Upper lobe of right lung (tissue), 1 donor: Measurements from ENCODE around the gene GLI3. TPM values are rescaled to one million over a fixed set of nuclear protein-coding genes. Genes with fewer than 3 reads are reported as not detected.
A peak's percentile ranks its signal among the peaks of the same experiment; 100 is the strongest.

Experiments
- ATAC-seq: fragments of 200-7000 bp; cut with Tn5 transposase; one replicate; pipeline ENCODE4 v1.9.1; 2020; ENCODE audit warnings: mild to moderate bottlenecking, moderate library complexity
- DNase-seq: peaks from one replicate; pipeline ENCODE4 v3.0.0-alpha.2; 2020
- H3K27ac ChIP-seq: fragments of 200-600 bp; one replicate; pipeline ENCODE4 v1.8.0; 2022
- H3K27me3 ChIP-seq: fragments of 200-600 bp; one replicate; pipeline ENCODE4 v1.8.0; 2022; ENCODE audit warnings: mild to moderate bottlenecking
- H3K36me3 ChIP-seq: fragments of 200-600 bp; one replicate; pipeline ENCODE4 v1.8.0; 2022
- H3K4me1 ChIP-seq: fragments of 200-600 bp; one replicate; pipeline ENCODE4 v1.8.0; 2022
- H3K4me3 ChIP-seq: fragments of 200-600 bp; one replicate; pipeline ENCODE4 v1.8.0; 2022; ENCODE audit warnings: mild to moderate bottlenecking
- H3K9me3 ChIP-seq: fragments of 200-600 bp; one replicate; pipeline ENCODE4 v1.8.0; 2022
- intact Hi-C: fragments of 100-400 bp; cut with DNase I; formaldehyde crosslinking; loops from one replicate; pipeline ENCODE4 v1.11.0; 2022
- total RNA-seq: library from RNA; stranded (reverse); fragmentation: NEBNext Ultra II Directional; extraction: Animal tissue kit (Norgen Biotek cat#: 25700); gene quantifications from one replicate; pipeline ENCODE4 v1.2.1, GENCODE V29; 2021
- TF ChIP-seq, protein P1 (sequence below): fragments of 200-600 bp; IDR thresholded peaks from one replicate; pipeline ENCODE4 v1.8.0; 2022; ENCODE audit warnings: antibody characterized with exemption
- donor health status: DM: no; HTN: yes; CAD: no; lungs with severe emphysema.

The GLI3 gene
- total RNA-seq, 1 donor from 2014 or later, result 17.5 TPM

DNA sequence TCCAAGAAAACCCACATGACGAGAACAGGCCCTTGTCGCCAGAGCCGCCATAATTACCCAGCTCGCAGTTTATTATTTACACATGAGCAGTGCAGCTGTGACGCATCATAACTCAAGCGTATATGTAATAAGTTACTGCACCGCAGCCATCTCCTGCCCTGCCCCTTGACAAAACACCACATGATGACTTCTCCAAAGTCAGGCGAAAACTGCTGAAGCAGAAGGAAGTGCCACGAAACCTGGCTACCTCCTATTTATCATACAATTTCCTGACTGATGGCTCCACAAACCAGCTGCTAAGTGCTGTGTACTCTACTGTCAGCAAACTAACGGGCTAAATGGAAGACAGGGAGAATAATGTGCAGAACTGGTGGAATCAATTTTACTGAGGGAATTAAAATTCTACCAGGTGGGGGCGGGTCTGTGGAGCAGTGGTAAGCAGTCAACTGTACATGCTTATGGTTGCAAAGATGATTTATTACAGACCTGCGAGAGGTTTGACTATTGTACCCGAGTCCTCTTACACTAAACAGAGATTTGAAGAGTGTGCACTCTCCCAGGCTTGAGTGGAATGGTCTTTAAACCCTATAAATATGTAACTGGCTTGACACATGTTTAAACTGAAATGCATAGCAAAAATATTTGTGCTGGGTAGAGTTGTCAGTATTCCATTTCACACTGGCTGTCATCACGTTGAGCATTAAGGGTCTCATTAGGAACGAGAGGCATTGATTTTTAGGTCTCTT, 156.0 kb downstream of the GLI3 start:
- TF ChIP-seq, protein P1, sequence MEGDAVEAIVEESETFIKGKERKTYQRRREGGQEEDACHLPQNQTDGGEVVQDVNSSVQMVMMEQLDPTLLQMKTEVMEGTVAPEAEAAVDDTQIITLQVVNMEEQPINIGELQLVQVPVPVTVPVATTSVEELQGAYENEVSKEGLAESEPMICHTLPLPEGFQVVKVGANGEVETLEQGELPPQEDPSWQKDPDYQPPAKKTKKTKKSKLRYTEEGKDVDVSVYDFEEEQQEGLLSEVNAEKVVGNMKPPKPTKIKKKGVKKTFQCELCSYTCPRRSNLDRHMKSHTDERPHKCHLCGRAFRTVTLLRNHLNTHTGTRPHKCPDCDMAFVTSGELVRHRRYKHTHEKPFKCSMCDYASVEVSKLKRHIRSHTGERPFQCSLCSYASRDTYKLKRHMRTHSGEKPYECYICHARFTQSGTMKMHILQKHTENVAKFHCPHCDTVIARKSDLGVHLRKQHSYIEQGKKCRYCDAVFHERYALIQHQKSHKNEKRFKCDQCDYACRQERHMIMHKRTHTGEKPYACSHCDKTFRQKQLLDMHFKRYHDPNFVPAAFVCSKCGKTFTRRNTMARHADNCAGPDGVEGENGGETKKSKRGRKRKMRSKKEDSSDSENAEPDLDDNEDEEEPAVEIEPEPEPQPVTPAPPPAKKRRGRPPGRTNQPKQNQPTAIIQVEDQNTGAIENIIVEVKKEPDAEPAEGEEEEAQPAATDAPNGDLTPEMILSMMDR, result no peak
- DNase-seq, result no peak
- Histone ChIP-seq H3K36me3 (no peaks in the 10 kb centered on the region), H3K4me3 (no peak overlapping the region), H3K9me3 (no peaks in the 10 kb centered on the region), H3K27me3 (no peaks in the 10 kb centered on the region), H3K4me1 (peaks cover 14% of the 10 kb centered on the region), H3K27ac (no peak overlapping the region)
- intact Hi-C loops, result no loop called here
- ATAC-seq, result peak; percentile 35

DNA sequence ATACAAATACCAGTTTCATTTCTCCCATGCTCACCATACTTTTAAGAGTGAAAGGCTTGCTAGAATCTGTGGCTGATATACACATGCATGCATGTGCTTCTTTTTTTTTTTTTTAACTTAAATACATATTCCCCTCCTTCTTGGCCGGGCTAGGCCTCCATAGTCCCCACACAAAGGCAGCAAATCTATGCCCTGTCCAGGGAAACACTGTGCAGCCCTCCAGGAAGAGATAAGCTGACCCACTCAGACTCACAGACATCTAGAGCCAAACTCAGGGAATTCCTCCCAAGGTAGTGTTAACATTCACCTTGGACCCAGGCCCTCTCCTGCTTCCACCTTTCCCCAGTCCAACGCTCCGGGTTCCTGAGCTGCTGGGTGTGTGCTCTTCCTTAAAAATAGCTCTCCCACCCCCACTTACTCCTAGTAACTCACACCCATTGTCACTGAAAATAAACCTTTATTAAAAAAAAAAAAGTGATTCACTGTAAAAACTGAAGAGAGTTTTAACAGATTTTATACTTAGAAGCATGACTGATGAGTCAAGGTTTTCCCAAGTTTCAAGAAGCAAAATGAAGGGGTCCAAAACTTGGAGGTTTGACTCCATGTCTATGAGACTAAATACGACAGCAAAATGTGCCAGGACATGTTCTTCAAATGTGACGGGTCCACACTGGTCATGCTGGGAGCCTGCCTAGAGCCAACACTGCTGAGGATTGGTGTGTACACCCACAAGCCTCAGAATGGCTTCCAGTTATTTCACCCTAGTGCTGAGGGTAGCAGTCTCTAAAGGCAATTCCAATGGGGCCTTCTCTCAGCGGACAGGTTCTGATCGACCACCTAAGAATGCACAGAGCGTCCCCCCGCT, 159.5 kb downstream of the GLI3 start:
- H3K36me3 ChIP-seq, result no peaks in the 10 kb centered on the region
- no peaks in the 10 kb centered on the region for H3K9me3 ChIP-seq
- H3K4me3 ChIP-seq, result no peak overlapping the region
- DNase-seq (no peak), ATAC-seq (no peak)
- no peak overlapping the region for H3K27ac ChIP-seq
- intact Hi-C loops, result no loop called here
- H3K4me1 ChIP-seq, result peaks cover 3% of the 10 kb centered on the region
- H3K27me3 ChIP-seq, result no peaks in the 10 kb centered on the region
- TF ChIP-seq, protein P1, result no peak

DNA sequence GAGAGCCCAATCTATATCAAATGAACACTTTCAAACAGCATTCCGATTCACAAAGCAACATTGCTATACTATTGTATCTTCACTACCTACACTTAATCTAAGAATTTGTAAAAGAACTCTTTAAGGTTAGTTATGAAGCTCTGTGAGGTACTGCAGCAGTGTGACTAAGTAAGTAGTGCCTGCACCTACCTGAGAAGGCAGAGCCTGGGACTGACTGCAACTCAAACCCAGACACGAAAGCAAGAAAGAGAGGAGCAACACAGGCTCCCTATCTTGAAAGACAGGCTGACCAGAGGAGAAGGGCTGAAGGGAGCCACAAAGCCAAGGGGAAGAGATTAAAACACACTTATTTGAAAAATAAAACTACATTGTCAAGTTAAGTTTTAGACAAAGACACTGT, 160.1 kb downstream of the GLI3 start:
- no peaks in the 10 kb centered on the region for H3K9me3 ChIP-seq
- TF ChIP-seq, protein P1, result no peak
- H3K27ac ChIP-seq, result no peak overlapping the region
- H3K4me3 ChIP-seq, result no peak overlapping the region
- DNase-seq, result no peak
- peaks cover 3% of the 10 kb centered on the region for H3K4me1 ChIP-seq
- intact Hi-C loops, result no loop called here
- ATAC-seq, result no peak
- no peaks in the 10 kb centered on the region for H3K27me3 ChIP-seq
- no peaks in the 10 kb centered on the region for H3K36me3 ChIP-seq

DNA sequence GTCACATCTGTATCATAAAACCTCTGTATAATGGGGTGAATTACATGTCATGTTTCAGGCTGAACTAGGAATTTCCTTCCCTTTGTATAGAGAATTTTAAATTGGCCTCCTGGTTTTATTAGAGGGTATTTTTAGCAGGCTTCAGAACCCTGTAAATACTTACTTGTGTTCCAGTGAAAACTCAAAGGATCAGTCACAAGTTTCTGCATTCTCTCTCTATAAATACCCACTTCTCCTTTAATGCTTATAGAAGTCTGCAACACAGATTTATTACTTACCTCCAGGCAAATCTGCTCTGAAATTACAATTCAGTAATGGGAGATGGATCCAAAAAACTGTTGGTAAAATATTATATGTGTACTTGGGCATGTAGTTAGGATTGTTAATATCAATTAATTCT, 161.6 kb downstream of the GLI3 start:
- no peak overlapping the region for H3K27ac ChIP-seq
- ATAC-seq (no peak), DNase-seq (no peak)
- no peaks in the 10 kb centered on the region for H3K4me1 ChIP-seq
- intact Hi-C loops, result no loop called here
- TF ChIP-seq, protein P1, result no peak
- no peaks in the 10 kb centered on the region for H3K9me3 ChIP-seq
- no peaks in the 10 kb centered on the region for H3K27me3 ChIP-seq
- no peak overlapping the region for H3K4me3 ChIP-seq
- H3K36me3 ChIP-seq, result no peaks in the 10 kb centered on the region

DNA sequence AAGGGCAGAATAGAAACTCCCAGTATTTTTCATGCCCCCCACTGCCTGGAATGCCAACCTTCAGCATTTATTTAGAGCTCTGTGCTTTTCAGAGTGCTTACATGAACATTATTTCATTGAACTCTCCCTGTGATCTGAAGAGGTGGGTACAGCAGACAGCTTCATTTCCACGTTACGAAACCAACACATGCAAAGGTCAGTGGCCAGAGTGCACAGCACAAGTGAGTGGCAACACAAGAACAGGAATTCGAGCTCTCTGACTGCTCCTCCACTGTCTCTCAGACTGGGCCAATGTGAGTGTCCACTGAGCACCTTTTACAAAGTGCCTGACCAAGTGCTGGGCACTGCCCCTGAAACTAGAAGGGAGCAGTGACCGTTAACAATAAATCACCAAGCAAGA, 162.9 kb downstream of the GLI3 start:
- ATAC-seq, result no peak
- no peaks in the 10 kb centered on the region for H3K27me3 ChIP-seq
- H3K4me3 ChIP-seq, result no peak overlapping the region
- H3K27ac ChIP-seq, result no peak overlapping the region
- TF ChIP-seq, protein P1, result no peak
- DNase-seq, result no peak
- H3K4me1 ChIP-seq, result no peaks in the 10 kb centered on the region
- intact Hi-C loops, result no loop called here
- no peaks in the 10 kb centered on the region for H3K36me3 ChIP-seq
- H3K9me3 ChIP-seq, result no peaks in the 10 kb centered on the region
